Kidney (tissue), 14 donors: Measurements from ENCODE around the gene RAB13. TPM values are rescaled to one million over a fixed set of nuclear protein-coding genes. Genes with fewer than 3 reads are reported as not detected.

Experiments used
- DNase-seq, 5 donors: peaks; one replicate each; pipeline ENCODE4 v3.0.0-alpha.2; 2013 to 2020
- FAIRE-seq: peaks from 2 replicates; lab custom pipeline; 2012; peaks lifted over from hg19 to GRCh38; lab: Jason Lieb, UNC
- H3K27ac ChIP-seq, 2 donors: one replicate each; pipeline ENCODE4 v1.7.0; 2013; ENCODE audit warnings: low read depth in 2 of 2, low read length in 2 of 2, inconsistent platforms in 1 of 2
- H3K27me3 ChIP-seq: one replicate; pipeline ENCODE4 v1.7.1; 2013; ENCODE audit warnings: low read length, inconsistent platforms; ENCODE audit not compliant: control insufficient read depth, insufficient read depth
- H3K36me3 ChIP-seq, 3 donors: one replicate each; pipeline versions ENCODE4 v1.7.0 to v1.7.1; 2013; ENCODE audit warnings: low read length in 3 of 3, control low read depth in 1 of 3, inconsistent platforms in 1 of 3; ENCODE audit not compliant: insufficient read depth in 3 of 3, control insufficient read depth in 2 of 3
- H3K4me1 ChIP-seq, 3 donors: one replicate each; pipeline versions ENCODE4 v1.7.0 to v1.7.1; 2013; ENCODE audit warnings: low read length in 3 of 3, inconsistent platforms in 1 of 3, low read depth in 1 of 3; ENCODE audit not compliant: control insufficient read depth in 2 of 3, insufficient read depth in 2 of 3
- H3K4me3 ChIP-seq, 3 donors: one replicate each; pipeline versions ENCODE4 v1.7.0 to v1.8.1; 2013; ENCODE audit warnings: low read length in 3 of 3, control low read depth in 1 of 3, inconsistent platforms in 1 of 3
- H3K9ac ChIP-seq, 3 donors: one replicate each; pipeline versions ENCODE4 v1.7.0 to v1.7.1; 2013; ENCODE audit warnings: low read length in 3 of 3, control low read depth in 1 of 3, inconsistent platforms in 1 of 3
- H3K9me3 ChIP-seq, 3 donors: one replicate each; pipeline versions ENCODE4 v1.7.0 to v1.7.1; 2013; ENCODE audit warnings: low read length in 3 of 3, control low read depth in 1 of 3, inconsistent platforms in 1 of 3; ENCODE audit not compliant: control insufficient read depth in 2 of 3, insufficient read depth in 1 of 3
- CTCF ChIP-seq: IDR thresholded peaks from 3 replicates; pipeline ENCODE4 v1.5.1; 2012; ENCODE audit warnings: mild to moderate bottlenecking, moderate library complexity, borderline replicate concordance; ENCODE audit not compliant: insufficient read depth; ENCODE audit errors: extremely low read depth
- intact Hi-C: fragments of 100-400 bp; cut with DNase I; formaldehyde crosslinking; loops from one replicate; pipeline ENCODE4 v1.11.1; 2022
- polyA plus RNA-seq: library from polyadenylated mRNA; stranded (reverse); fragments of 350-450 nt; fragmentation: Illumina TruSeq; extraction: RNeasy Lipid Tissue Mini Kit (QIAGEN cat#74804); gene quantifications from one replicate; pipeline ENCODE4 v1.2.3, GENCODE V29; 2014; ENCODE audit warnings: low read depth, low replicate concordance; ENCODE audit not compliant: insufficient read depth
- total RNA-seq: library from RNA; stranded (reverse); fragmentation: NEBNext Ultra II Directional; extraction: Animal tissue kit (Norgen Biotek cat#: 25700); gene quantifications from one replicate; pipeline ENCODE4 v1.2.1, GENCODE V29; 2021
- donor health status: control.
- donor health status: control.
- donor health status: control.
- donor health status: control.
- donor health status: control.
- donor health status: DM: yes; HTN: yes; CAD: no.
- donor health status: Normal renal cell carcinoma (clear cell type).

Gene RAB13
- total and polyA plus RNA-seq, 2 donors from 2014 or later = 142 to 226 TPM

- Histone ChIP-seq H3K9ac (peak overlapping the region in 1 of 3 donors; percentile 75), H3K9me3 (no peaks in the 10 kb centered on the region), H3K27ac (peak overlapping the region in 1 of 2 donors; percentile 90), H3K4me1 (peaks cover 0 to 16% (median 3%) of the 10 kb centered on the region in 3 donors), H3K4me3 (peak overlapping the region in 1 of 3 donors; percentile 65), H3K27me3 (no peaks in the 10 kb centered on the region), H3K36me3 (peaks cover 2 to 21% (median 3%) of the 10 kb centered on the region in 3 donors)
- DNase-seq (no peak), FAIRE-seq (no peak)
- no peak for TF ChIP-seq CTCF
- intact Hi-C loops = no loop called here
Measured at GRCh38 chr1:153944827-153945117, 41.4 kb downstream of the RAB13 start.

- Histone ChIP-seq H3K36me3 (peaks cover 2 to 24% (median 5%) of the 10 kb centered on the region in 3 donors), H3K27ac (peak overlapping the region in 1 of 2 donors; percentile 90), H3K9me3 (no peaks in the 10 kb centered on the region), H3K9ac (no peak overlapping the region), H3K4me1 (peaks cover 0 to 16% (median 3%) of the 10 kb centered on the region in 3 donors), H3K4me3 (peak overlapping the region in 1 of 3 donors; percentile 65), H3K27me3 (no peaks in the 10 kb centered on the region)
- no peak for FAIRE-seq
- DNase-seq = peak in 2 of 5 donors; percentile 38 to 81
- TF ChIP-seq CTCF = no peak
- intact Hi-C loops = no loop called here
Measured at GRCh38 chr1:153944005-153944826, 41.9 kb downstream of the RAB13 start.

GRCh38 chr1:153942766-153943549, 43.2 kb downstream of the RAB13 start:
- Histone ChIP-seq H3K36me3 (peaks cover 2 to 18% (median 5%) of the 10 kb centered on the region in 3 donors), H3K9ac (no peak overlapping the region), H3K4me1 (peaks cover 0 to 16% (median 3%) of the 10 kb centered on the region in 3 donors), H3K27ac (no peak overlapping the region), H3K27me3 (no peaks in the 10 kb centered on the region), H3K4me3 (no peak overlapping the region), H3K9me3 (no peaks in the 10 kb centered on the region)
- no peak for FAIRE-seq
- TF ChIP-seq CTCF = no peak
- peak in 2 of 5 donors; percentile 23 to 70 for DNase-seq
- intact Hi-C loops = no loop called here
